Neural progenitor cell (in vitro differentiated cells): ENCODE measurements around the gene EXOC6B. TPM values are rescaled to one million over a fixed set of nuclear protein-coding genes. Genes with fewer than 3 reads are reported as not detected.

Source experiments
- DNase-seq: peaks from one replicate; pipeline ENCODE4 v3.0.0-alpha.2; 2016; ENCODE audit warnings: low spot score
- H2AFZ ChIP-seq: fragments of 200-600 bp; sonication (generic); replicated peaks from 2 replicates; pipeline ENCODE4 v1.6.1; 2016; ENCODE audit warnings: antibody characterized with exemption
- H3F3A ChIP-seq: fragments of 200-600 bp; sonication (generic); 2 replicates; pipeline ENCODE4 v1.6.1; 2016; ENCODE audit warnings: antibody characterized with exemption, low read depth
- H3K27ac ChIP-seq: fragments of 200-600 bp; sonication (generic); 2 replicates; pipeline ENCODE4 v1.5.1; 2016; ENCODE audit warnings: mild to moderate bottlenecking
- H3K27me3 ChIP-seq: fragments of 200-600 bp; sonication (generic); 2 replicates; pipeline ENCODE4 v1.6.1; 2016; ENCODE audit warnings: mild to moderate bottlenecking, moderate library complexity
- H3K36me3 ChIP-seq: fragments of 200-600 bp; sonication (generic); 2 replicates; pipeline ENCODE4 v1.5.1; 2016
- H3K4me1 ChIP-seq: fragments of 200-600 bp; sonication (generic); 2 replicates; pipeline ENCODE4 v1.6.1; 2016; ENCODE audit warnings: mixed run types
- H3K4me2 ChIP-seq: fragments of 200-600 bp; sonication (generic); 2 replicates; pipeline ENCODE4 v1.6.1; 2016
- H3K4me3 ChIP-seq: fragments of 200-600 bp; sonication (generic); 2 replicates; pipeline ENCODE4 v1.5.1; 2016
- H3K79me2 ChIP-seq: fragments of 200-600 bp; sonication (generic); 2 replicates; pipeline ENCODE4 v1.6.1; 2016; ENCODE audit warnings: low read depth
- H3K9ac ChIP-seq: fragments of 200-600 bp; sonication (generic); 2 replicates; pipeline ENCODE4 v1.6.1; 2016
- H3K9me3 ChIP-seq: fragments of 200-600 bp; sonication (generic); 2 replicates; pipeline ENCODE4 v1.5.1; 2016; ENCODE audit warnings: low read depth
- H4K20me1 ChIP-seq: fragments of 200-600 bp; sonication (generic); 2 replicates; pipeline ENCODE4 v1.6.1; 2016; ENCODE audit warnings: low read depth
- H3K27ac Mint-ChIP-seq: 3 replicates; pipeline ENCODE4 v1.8.0; 2021; ENCODE audit warnings: mixed read lengths
- H3K27me3 Mint-ChIP-seq: 2 replicates; pipeline ENCODE4 v1.8.0; 2022; ENCODE audit warnings: low read depth, mild to moderate bottlenecking, inconsistent platforms, moderate library complexity, mixed read lengths; ENCODE audit not compliant: insufficient read depth
- H3K36me3 Mint-ChIP-seq: 3 replicates; pipeline ENCODE4 v1.8.0; 2021; ENCODE audit warnings: mixed read lengths
- H3K4me1 Mint-ChIP-seq: 3 replicates; pipeline ENCODE4 v1.8.0; 2021; ENCODE audit warnings: mixed read lengths
- H3K4me3 Mint-ChIP-seq: 3 replicates; pipeline ENCODE4 v1.8.0; 2021; ENCODE audit warnings: mild to moderate bottlenecking, moderate library complexity, mixed read lengths
- H3K9me3 Mint-ChIP-seq: 3 replicates; pipeline ENCODE4 v1.8.0; 2020; ENCODE audit warnings: mixed read lengths
- CTCF ChIP-seq: fragments of 200-600 bp; sonication (generic); IDR thresholded peaks from 2 replicates; pipeline ENCODE4 v1.5.1; 2017; ENCODE audit warnings: antibody characterized with exemption, mild to moderate bottlenecking
- EZH2 ChIP-seq: fragments of 200-600 bp; sonication (generic); IDR thresholded peaks from 2 replicates; pipeline ENCODE4 v1.6.1; 2017; ENCODE audit warnings: antibody characterized with exemption, mild to moderate bottlenecking, moderate library complexity
- EZH2phosphoT487 ChIP-seq: fragments of 200-600 bp; sonication (generic); IDR thresholded peaks from 2 replicates; pipeline ENCODE4 v1.6.1; 2017; ENCODE audit warnings: antibody characterized with exemption
- total RNA-seq: library from RNA; depleted of rRNA; stranded (reverse); fragments of >200 nt; gene quantifications from 2 replicates; pipeline ENCODE4 v1.2.3, GENCODE V29; 2015; ENCODE audit warnings: low replicate concordance

The EXOC6B gene
- total RNA-seq, 1 donor from 2014 or later, result 41.2 TPM

GRCh38 chr2:72689579-72690195 is 136.1 kb downstream of the EXOC6B start:
- Histone ChIP-seq H2AFZ (no peak overlapping the region), H3K4me3 (no peak overlapping the region), H3K27me3 (no peaks in the 10 kb centered on the region), H3K9ac (no peak overlapping the region), H3K4me1 (peaks cover 4% of the 10 kb centered on the region), H4K20me1 (peaks cover 3% of the 10 kb centered on the region), H3K79me2 (no peaks in the 10 kb centered on the region), H3K4me2 (no peak overlapping the region), H3K9me3 (no peaks in the 10 kb centered on the region), H3K27ac (no peak overlapping the region), H3F3A (no peaks in the 10 kb centered on the region), H3K36me3 (no peaks in the 10 kb centered on the region)
- no peak for DNase-seq
- Mint-ChIP-seq H3K36me3 (no peaks in the 10 kb centered on the region), H3K27me3 (peaks cover 2% of the 10 kb centered on the region), H3K4me1 (peaks cover 4% of the 10 kb centered on the region), H3K27ac (no peak overlapping the region), H3K9me3 (no peaks in the 10 kb centered on the region), H3K4me3 (no peak overlapping the region)
- TF ChIP-seq CTCF (no peak), EZH2 (no peak), EZH2phosphoT487 (no peak)

- H3K4me1 ChIP-seq, result peaks cover 3% of the 10 kb centered on the region
- H3K9me3 ChIP-seq, result no peaks in the 10 kb centered on the region
- no peak overlapping the region for H3K4me3 ChIP-seq
- H3K4me2 ChIP-seq, result no peak overlapping the region
- no peaks in the 10 kb centered on the region for H3F3A ChIP-seq
- Mint-ChIP-seq H3K4me1 (no peaks in the 10 kb centered on the region), H3K27ac (no peak overlapping the region), H3K36me3 (no peaks in the 10 kb centered on the region), H3K4me3 (no peak overlapping the region), H3K9me3 (no peaks in the 10 kb centered on the region), H3K27me3 (no peaks in the 10 kb centered on the region)
- no peak overlapping the region for H3K27ac ChIP-seq
- no peaks in the 10 kb centered on the region for H3K36me3 ChIP-seq
- no peak for DNase-seq
- no peak overlapping the region for H3K9ac ChIP-seq
- no peaks in the 10 kb centered on the region for H3K27me3 ChIP-seq
- TF ChIP-seq CTCF, result no peak
- TF ChIP-seq EZH2, result no peak
- TF ChIP-seq EZH2phosphoT487, result no peak
- no peak overlapping the region for H2AFZ ChIP-seq
- H3K79me2 ChIP-seq, result no peaks in the 10 kb centered on the region
- peaks cover 3% of the 10 kb centered on the region for H4K20me1 ChIP-seq
Measured at GRCh38 chr2:72685638-72686213, 140.1 kb downstream of the EXOC6B start.

GRCh38 chr2:72682061-72682460 is 143.8 kb downstream of the EXOC6B start:
- no peak for DNase-seq

More at GRCh38 chr2:72682061-72682460, 143.8 kb downstream of the EXOC6B start:
- Histone ChIP-seq H3K9ac (no peak overlapping the region), H3K4me2 (no peak overlapping the region), H3K9me3 (no peaks in the 10 kb centered on the region), H3K4me1 (peaks cover 3% of the 10 kb centered on the region), H3F3A (no peaks in the 10 kb centered on the region), H3K79me2 (no peaks in the 10 kb centered on the region), H3K4me3 (no peak overlapping the region), H2AFZ (no peak overlapping the region), H3K27ac (no peak overlapping the region), H3K27me3 (no peaks in the 10 kb centered on the region), H3K36me3 (no peaks in the 10 kb centered on the region), H4K20me1 (peaks cover 3% of the 10 kb centered on the region)
- no peak overlapping the region for H3K4me3 Mint-ChIP-seq
- no peak overlapping the region for H3K27ac Mint-ChIP-seq
- H3K36me3 Mint-ChIP-seq, result peaks cover 1% of the 10 kb centered on the region
- no peaks in the 10 kb centered on the region for H3K4me1 Mint-ChIP-seq
- no peaks in the 10 kb centered on the region for H3K9me3 Mint-ChIP-seq
- TF ChIP-seq CTCF, result no peak
- TF ChIP-seq EZH2phosphoT487, result no peak
- TF ChIP-seq EZH2, result no peak
- no peaks in the 10 kb centered on the region for H3K27me3 Mint-ChIP-seq
